Esophagus (tissue), 2 donors: ENCODE measurements around the gene LZTFL1. TPM values are rescaled to one million over a fixed set of nuclear protein-coding genes. Genes with fewer than 3 reads are reported as not detected.

Experiments used
- H3K27ac ChIP-seq, 2 donors: one replicate each; pipeline ENCODE4 v1.5.1; 2013; ENCODE audit warnings: low read depth in 2 of 2, mild to moderate bottlenecking in 2 of 2, inconsistent platforms in 1 of 2, low read length in 1 of 2, moderate library complexity in 1 of 2
- H3K27me3 ChIP-seq, 2 donors: one replicate each; pipeline ENCODE4 v1.6.1; 2013; ENCODE audit warnings: low read length in 2 of 2, control low read depth in 1 of 2, mild to moderate bottlenecking in 1 of 2; ENCODE audit not compliant: insufficient read depth in 2 of 2, control insufficient read depth in 1 of 2
- H3K36me3 ChIP-seq, 2 donors: one replicate each; pipeline ENCODE4 v1.6.1; 2013; ENCODE audit warnings: low read length in 1 of 2; ENCODE audit not compliant: control insufficient read depth in 2 of 2, insufficient read depth in 2 of 2
- H3K4me1 ChIP-seq, 2 donors: one replicate each; pipeline ENCODE4 v1.6.1; 2013; ENCODE audit warnings: low read length in 1 of 2; ENCODE audit not compliant: control insufficient read depth in 2 of 2, insufficient read depth in 2 of 2
- H3K4me3 ChIP-seq, 2 donors: one replicate each; pipeline ENCODE4 v1.5.1; 2013; ENCODE audit warnings: low read length in 2 of 2, mild to moderate bottlenecking in 2 of 2, low read depth in 1 of 2, moderate library complexity in 1 of 2
- H3K9me3 ChIP-seq, 2 donors: one replicate each; pipeline ENCODE4 v1.6.1; 2013; ENCODE audit warnings: mild to moderate bottlenecking in 2 of 2, low read depth in 1 of 2, low read length in 1 of 2, moderate library complexity in 1 of 2; ENCODE audit not compliant: control insufficient read depth in 2 of 2, insufficient read depth in 1 of 2
- WGBS, 2 donors: extraction: QIAGEN DNeasy Blood & Tissue Kit; methylation state at CpG; one replicate each; pipeline ENCODE4 v1.1.7; 2013; 5-methylcytosine and 5-hydroxymethylcytosine counted together
- polyA plus RNA-seq, 2 donors: library from polyadenylated mRNA; stranded (reverse); fragments of 200-250 nt; gene quantifications; one replicate each; pipeline ENCODE4 v1.2.3, GENCODE V29; 2013
- donor health status: healthy with polysubstance abuse.
- donor health status: Bipolar disorder and iron deficiency.

Gene LZTFL1, protein sequence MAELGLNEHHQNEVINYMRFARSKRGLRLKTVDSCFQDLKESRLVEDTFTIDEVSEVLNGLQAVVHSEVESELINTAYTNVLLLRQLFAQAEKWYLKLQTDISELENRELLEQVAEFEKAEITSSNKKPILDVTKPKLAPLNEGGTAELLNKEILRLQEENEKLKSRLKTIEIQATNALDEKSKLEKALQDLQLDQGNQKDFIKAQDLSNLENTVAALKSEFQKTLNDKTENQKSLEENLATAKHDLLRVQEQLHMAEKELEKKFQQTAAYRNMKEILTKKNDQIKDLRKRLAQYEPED
- 1 to 10 TPM; 3.4 to 6.3 TPM for polyA plus RNA-seq

GRCh38 chr3:45841757-45842491 is at the start of gene LZTFL1:
Gene LZTFL1 (minus strand): TSS chr3:45842119. CDS start chr3:45841991, 128 bp downstream.
- Histone ChIP-seq H3K27me3 (no peaks in the 10 kb centered on the region), H3K36me3 (no peaks in the 10 kb centered on the region), H3K4me1 (peaks cover 0 to 3% of the 10 kb centered on the region in 2 donors), H3K27ac (peak within 1 kb of the TSS in 1 of 2 donors; percentile 59), H3K9me3 (no peaks in the 10 kb centered on the region), H3K4me3 (peak within 1 kb of the TSS; percentile 92 to 96)
- 3% methylated on average over 42 to 49 of the region's 49 CpGs for WGBS, 2 donors

- H3K4me3 ChIP-seq = no peak overlapping the region
- H3K4me1 ChIP-seq = no peaks in the 10 kb centered on the region
- no peaks in the 10 kb centered on the region for H3K36me3 ChIP-seq
- no peak overlapping the region for H3K27ac ChIP-seq
- no peaks in the 10 kb centered on the region for H3K9me3 ChIP-seq
- 31 to 37% methylated on average over 3 of the region's 3 CpGs for WGBS, 2 donors
- no peaks in the 10 kb centered on the region for H3K27me3 ChIP-seq
Measured at GRCh38 chr3:45890405-45890804, 48.5 kb upstream of the LZTFL1 start.

DNA sequence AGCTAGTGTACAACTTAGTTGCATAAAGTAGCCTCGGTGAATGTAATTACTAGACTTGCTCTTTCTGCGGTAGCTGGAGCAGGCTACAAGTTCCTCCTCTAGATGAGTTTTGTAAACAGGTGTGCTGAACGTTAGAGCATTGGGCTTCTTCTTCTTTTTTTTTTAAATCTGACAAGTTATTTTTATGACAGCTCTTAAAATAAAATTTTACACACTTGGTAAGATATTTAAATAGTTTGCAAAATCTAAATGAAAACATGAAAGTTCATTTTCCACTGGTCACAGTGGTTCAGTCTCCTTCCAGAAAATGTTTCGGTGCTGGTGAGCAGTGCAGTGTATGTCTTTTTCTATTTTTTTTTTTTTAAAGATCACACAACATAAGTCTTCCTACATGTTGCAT is 47.4 kb upstream of the LZTFL1 start:
- no peaks in the 10 kb centered on the region for H3K4me1 ChIP-seq
- H3K9me3 ChIP-seq = no peaks in the 10 kb centered on the region
- no peak overlapping the region for H3K27ac ChIP-seq
- H3K27me3 ChIP-seq = no peaks in the 10 kb centered on the region
- H3K36me3 ChIP-seq = no peaks in the 10 kb centered on the region
- H3K4me3 ChIP-seq = no peak overlapping the region
- 75 to 78% methylated on average over 4 of the region's 4 CpGs for WGBS, 2 donors

DNA sequence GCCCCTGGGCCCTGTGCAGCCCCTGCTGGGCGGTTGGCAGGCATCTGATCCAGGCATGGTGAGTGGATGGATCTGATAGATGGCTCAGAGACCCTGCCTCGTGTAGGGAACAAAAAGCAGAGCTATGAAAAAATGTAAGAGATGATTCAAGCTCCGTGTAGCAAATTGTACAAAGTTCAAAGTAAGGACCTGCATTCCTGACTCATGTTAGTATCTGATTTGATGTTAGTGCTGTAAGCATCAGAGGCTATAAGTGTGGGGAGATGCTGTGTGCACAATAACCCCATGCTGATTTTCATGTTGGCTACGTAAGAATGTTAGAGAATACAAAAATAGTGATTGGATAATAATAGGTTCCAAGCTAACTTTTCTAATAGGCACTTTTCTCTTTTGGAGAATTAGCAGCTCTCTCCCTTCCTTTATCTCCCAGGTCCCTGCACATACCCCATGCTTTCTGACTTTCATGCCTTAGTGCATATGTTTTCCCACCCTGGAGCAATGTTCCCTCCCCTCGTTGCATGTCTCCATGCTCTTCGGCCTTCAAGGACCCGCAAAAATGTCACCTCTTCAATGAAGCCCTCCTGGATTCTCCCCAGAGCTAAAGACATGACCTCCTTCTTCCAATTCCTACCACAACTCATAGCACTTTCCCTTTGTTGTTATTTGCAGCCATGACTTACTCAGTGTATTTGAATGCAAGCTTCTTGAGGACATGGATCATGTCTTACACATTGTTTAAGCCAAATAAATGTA is 46.0 kb upstream of the LZTFL1 start:
- Histone ChIP-seq H3K9me3 (no peaks in the 10 kb centered on the region), H3K27me3 (no peaks in the 10 kb centered on the region), H3K36me3 (no peaks in the 10 kb centered on the region), H3K4me1 (no peaks in the 10 kb centered on the region), H3K27ac (no peak overlapping the region), H3K4me3 (no peak overlapping the region)
- 71 to 75% methylated on average over 7 of the region's 7 CpGs for WGBS, 2 donors

- Histone ChIP-seq H3K9me3 (no peaks in the 10 kb centered on the region), H3K27ac (no peak overlapping the region), H3K4me3 (no peak overlapping the region), H3K36me3 (no peaks in the 10 kb centered on the region), H3K27me3 (no peaks in the 10 kb centered on the region), H3K4me1 (no peaks in the 10 kb centered on the region)
- WGBS, 2 donors = 75 to 80% methylated on average over 4 of the region's 4 CpGs
Measured at GRCh38 chr3:45887285-45887684, 45.4 kb upstream of the LZTFL1 start.

- 83 to 85% methylated on average over 9 of the region's 9 CpGs for WGBS, 2 donors
- no peaks in the 10 kb centered on the region for H3K9me3 ChIP-seq
- H3K4me3 ChIP-seq = no peak within 1 kb of the TSS
- no peak within 1 kb of the TSS for H3K27ac ChIP-seq
- no peaks in the 10 kb centered on the region for H3K27me3 ChIP-seq
- no peaks in the 10 kb centered on the region for H3K4me1 ChIP-seq
- no peaks in the 10 kb centered on the region for H3K36me3 ChIP-seq
Measured at GRCh38 chr3:45885979-45886705, 44.2 kb upstream of the LZTFL1 start, which contains the start of gene CCR9. Gene CCR9 (plus strand): TSS chr3:45886543. CDS start chr3:45894934, 8,391 bp downstream.

GRCh38 chr3:45884368-45885201 is 42.7 kb upstream of the LZTFL1 start:
- no peak overlapping the region for H3K27ac ChIP-seq

DNA sequence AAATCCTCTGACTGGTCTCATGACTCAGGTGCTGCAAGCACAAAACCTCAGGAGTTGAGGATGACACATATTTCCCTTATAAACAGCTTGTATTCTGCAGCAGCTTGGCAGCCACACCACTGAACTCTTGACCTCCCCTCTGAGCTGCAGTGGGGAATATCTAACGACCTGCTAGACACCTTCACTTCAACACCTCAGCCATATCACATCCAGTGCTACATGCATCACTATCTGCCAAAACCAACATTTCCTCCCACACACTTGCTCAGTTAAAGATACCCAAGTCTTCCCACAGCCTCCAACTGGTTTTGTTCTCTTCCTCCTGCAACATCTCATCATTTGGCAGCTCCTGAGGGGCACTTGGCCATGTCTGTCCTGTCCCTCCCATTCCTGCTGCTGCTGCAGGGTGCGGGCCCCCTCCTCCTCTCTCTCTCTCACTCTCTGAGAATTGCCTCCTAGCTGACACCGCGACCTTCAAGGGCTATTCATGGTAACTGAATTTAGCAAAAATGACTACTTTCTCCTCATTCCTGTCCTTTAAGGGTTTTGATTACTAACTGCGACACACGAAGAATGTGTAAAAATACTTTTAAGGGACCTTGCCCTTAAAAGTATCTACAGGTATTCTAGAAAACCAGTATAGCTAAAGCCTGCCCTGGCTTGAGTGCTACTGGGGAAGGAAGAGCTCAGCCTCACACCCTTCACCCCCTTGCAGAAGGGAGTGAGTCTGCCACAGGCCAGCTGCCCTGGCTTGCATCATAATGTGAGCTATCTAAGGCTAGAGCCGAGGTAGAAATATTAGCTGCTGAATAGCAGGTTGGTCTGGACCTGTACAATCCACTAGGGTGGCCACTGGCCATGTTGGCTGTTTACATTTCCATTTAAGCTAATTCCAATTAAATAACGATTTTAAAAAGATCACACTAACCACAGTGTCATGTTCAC is 39.4 kb upstream of the LZTFL1 start:
- Histone ChIP-seq H3K27ac (no peak overlapping the region), H3K4me3 (no peak overlapping the region), H3K36me3 (no peaks in the 10 kb centered on the region), H3K9me3 (no peaks in the 10 kb centered on the region), H3K27me3 (no peaks in the 10 kb centered on the region), H3K4me1 (no peaks in the 10 kb centered on the region)
- WGBS, 2 donors = 61 to 68% methylated on average over 8 of the region's 8 CpGs

More at GRCh38 chr3:45884368-45885201, 42.7 kb upstream of the LZTFL1 start:
- no peaks in the 10 kb centered on the region for H3K27me3 ChIP-seq
- no peak overlapping the region for H3K4me3 ChIP-seq
- no peaks in the 10 kb centered on the region for H3K4me1 ChIP-seq
- H3K9me3 ChIP-seq = no peaks in the 10 kb centered on the region
- WGBS, 2 donors = 76 to 79% methylated on average over 23 of the region's 23 CpGs
- no peaks in the 10 kb centered on the region for H3K36me3 ChIP-seq
